ENCODE data around the gene GAA. TPM values are rescaled to one million over a fixed set of nuclear protein-coding genes. Genes with fewer than 3 reads are reported as not detected.

The GAA gene
- total RNA-seq, 5 donors from 2014 or later (not counting 1 experiment from before 2014, with no cell fraction given), result 32.0 to 47.2 (median 42.1) TPM

DNA sequence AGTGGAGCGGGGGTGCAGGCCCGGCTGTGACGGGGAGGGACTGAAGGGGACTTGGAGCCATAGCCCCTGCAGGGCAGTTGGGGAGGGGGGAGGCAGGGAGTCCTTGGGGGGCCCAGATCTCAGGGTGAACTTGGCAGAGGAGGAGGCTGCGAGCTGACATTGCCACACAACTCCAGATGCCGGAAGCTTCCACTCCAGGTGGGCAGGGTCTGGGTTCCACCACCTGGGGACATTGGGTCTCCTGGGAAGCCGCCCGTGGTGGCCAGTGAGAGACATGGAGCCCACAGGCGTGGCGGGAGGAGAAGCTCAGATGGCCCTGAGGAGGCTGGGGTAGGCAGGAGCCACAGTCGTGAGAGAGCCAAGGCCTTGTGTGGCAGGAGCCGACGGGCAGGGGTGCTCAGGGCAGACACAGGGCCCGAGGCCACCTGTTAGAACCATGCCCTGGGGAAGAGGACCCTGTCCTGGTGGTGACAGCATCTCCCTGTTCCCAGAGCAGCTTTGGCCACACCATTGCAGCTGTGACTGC lies 18.2 kb upstream of the GAA start:
- CTCF ChIA-PET, result interaction anchor here in 1 of 2 donors (1.0 kb wide), 1 partner anchor 76 kb away, joined by 3 read pairs; no protein-coding TSS in a partner anchor
- no peak overlapping the region for H3K27ac Mint-ChIP-seq
- DNase-seq (no peak), ATAC-seq (replicated peaks in 1 of 4) (no peak)
- no peaks in the 10 kb centered on the region for H3K36me3 Mint-ChIP-seq
- H3K4me1 ChIP-seq (ENCODE audit: control insufficient read depth in 1 of 2, extremely low read depth in 1 of 2, insufficient read depth in 2 of 2, low read length in 2 of 2), result peaks cover 0 to 8% of the 10 kb centered on the region in 2 experiments
- no peaks in the 10 kb centered on the region for H3K9me3 ChIP-seq
- H3K27ac ChIP-seq (ENCODE audit: low read length), result no peak overlapping the region
- POLR2A ChIA-PET, result no interaction called here
- H3K4me3 ChIP-seq (ENCODE audit: control insufficient read depth in 1 of 2, extremely low read depth in 1 of 2, low read length in 1 of 2), result no peak overlapping the region
- peaks cover 0 to 44% of the 10 kb centered on the region in 2 experiments for H3K27me3 ChIP-seq (replicated peaks in 1 of 2; ENCODE audit: control insufficient read depth in 2 of 2, extremely low read depth in 1 of 2, insufficient read depth in 2 of 2, low read length in 1 of 2)
- H3K4me1 Mint-ChIP-seq, result peaks cover 2 to 6% (median 4%) of the 10 kb centered on the region in 3 donors
- peaks cover 0 to 3% of the 10 kb centered on the region in 2 donors for H3K27me3 Mint-ChIP-seq
- 82% methylated on average over 13 of the region's 13 CpGs for WGBS (ENCODE audit: insufficient coverage)
- no peak overlapping the region for H3K4me3 Mint-ChIP-seq
- no peaks in the 10 kb centered on the region for H3K9me3 Mint-ChIP-seq
- H3K36me3 ChIP-seq (ENCODE audit: control insufficient read depth in 2 of 2, extremely low read depth in 1 of 2, insufficient read depth in 1 of 2, low read length in 1 of 2), result no peaks in the 10 kb centered on the region

DNA sequence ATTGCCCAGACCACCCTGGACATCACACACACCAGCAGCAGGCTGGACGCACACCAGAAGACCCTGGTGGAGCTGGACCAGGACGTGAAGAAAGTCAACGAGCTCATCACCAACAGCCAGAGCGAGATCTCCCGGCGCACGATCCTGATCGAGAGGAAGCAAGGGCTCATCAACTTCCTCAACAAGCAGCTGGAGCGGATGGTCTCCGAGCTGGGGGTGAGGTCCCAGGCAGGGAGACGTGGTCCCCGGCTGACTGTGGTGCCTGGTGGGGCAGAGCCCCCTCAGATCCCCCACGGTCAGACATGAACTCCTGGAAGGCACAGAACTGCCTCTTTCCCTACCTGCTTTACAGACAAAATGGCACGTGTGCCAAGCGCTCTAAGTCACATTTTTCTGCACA lies 16.6 kb upstream of the GAA start:
- CTCF ChIA-PET, result interaction anchor here in 1 of 2 donors (0.7 kb wide), 1 partner anchor 9 kb away, joined by 5 read pairs; no protein-coding TSS in a partner anchor
- Mint-ChIP-seq H3K27me3 (peaks cover 0 to 3% of the 10 kb centered on the region in 2 donors), H3K4me1 (peaks cover 2 to 6% (median 4%) of the 10 kb centered on the region in 3 donors), H3K9me3 (no peaks in the 10 kb centered on the region), H3K36me3 (no peaks in the 10 kb centered on the region), H3K27ac (no peak overlapping the region), H3K4me3 (no peak overlapping the region)
- Histone ChIP-seq H3K9me3 (no peaks in the 10 kb centered on the region), H3K4me3 (ENCODE audit: control insufficient read depth in 1 of 2, extremely low read depth in 1 of 2, low read length in 1 of 2) (no peak overlapping the region), H3K4me1 (ENCODE audit: control insufficient read depth in 1 of 2, extremely low read depth in 1 of 2, insufficient read depth in 2 of 2, low read length in 2 of 2) (peaks cover 0 to 8% of the 10 kb centered on the region in 2 experiments), H3K27me3 (replicated peaks in 1 of 2; ENCODE audit: control insufficient read depth in 2 of 2, extremely low read depth in 1 of 2, insufficient read depth in 2 of 2, low read length in 1 of 2) (peaks cover 0 to 50% of the 10 kb centered on the region in 2 experiments), H3K36me3 (ENCODE audit: control insufficient read depth in 2 of 2, extremely low read depth in 1 of 2, insufficient read depth in 1 of 2, low read length in 1 of 2) (no peaks in the 10 kb centered on the region), H3K27ac (ENCODE audit: low read length) (no peak overlapping the region)
- WGBS (ENCODE audit: insufficient coverage), result 80% methylated on average over 14 of the region's 15 CpGs
- POLR2A ChIA-PET, result no interaction called here
- DNase-seq (no peak), ATAC-seq (replicated peaks in 1 of 4) (no peak)

DNA sequence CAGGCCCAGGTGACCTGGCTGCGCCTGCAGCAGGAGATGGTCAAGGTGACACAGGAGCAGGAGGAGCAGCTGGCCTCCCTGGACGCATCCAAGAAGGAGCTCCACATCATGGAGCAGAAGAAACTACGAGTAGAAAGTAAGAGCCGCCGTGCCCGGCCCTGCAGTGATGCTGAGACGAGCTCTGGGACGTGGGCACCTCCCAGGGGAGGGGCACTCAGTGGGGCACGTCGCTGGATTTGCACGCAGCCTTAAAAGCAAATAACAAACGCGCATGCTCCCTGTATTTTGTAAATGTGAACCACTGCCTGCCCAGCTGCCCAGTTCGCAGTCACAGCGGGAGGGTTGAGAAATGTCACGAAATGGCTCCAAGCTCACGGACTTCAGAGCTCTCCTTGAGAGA lies 15.3 kb upstream of the GAA start:
- CTCF ChIA-PET, result no interaction called here
- Histone ChIP-seq H3K27ac (ENCODE audit: low read length) (no peak overlapping the region), H3K9me3 (no peaks in the 10 kb centered on the region), H3K36me3 (ENCODE audit: control insufficient read depth in 2 of 2, extremely low read depth in 1 of 2, insufficient read depth in 1 of 2, low read length in 1 of 2) (no peaks in the 10 kb centered on the region), H3K27me3 (replicated peaks in 1 of 2; ENCODE audit: control insufficient read depth in 2 of 2, extremely low read depth in 1 of 2, insufficient read depth in 2 of 2, low read length in 1 of 2) (peaks cover 0 to 50% of the 10 kb centered on the region in 2 experiments), H3K4me1 (ENCODE audit: control insufficient read depth in 1 of 2, extremely low read depth in 1 of 2, insufficient read depth in 2 of 2, low read length in 2 of 2) (peaks cover 0 to 8% of the 10 kb centered on the region in 2 experiments), H3K4me3 (ENCODE audit: control insufficient read depth in 1 of 2, extremely low read depth in 1 of 2, low read length in 1 of 2) (no peak overlapping the region)
- POLR2A ChIA-PET, result no interaction called here
- Mint-ChIP-seq H3K27me3 (peaks cover 0 to 5% of the 10 kb centered on the region in 2 donors), H3K9me3 (no peaks in the 10 kb centered on the region), H3K27ac (no peak overlapping the region), H3K36me3 (no peaks in the 10 kb centered on the region), H3K4me3 (no peak overlapping the region), H3K4me1 (peaks cover 2 to 6% (median 4%) of the 10 kb centered on the region in 3 donors)
- DNase-seq (no peak), ATAC-seq (replicated peaks in 1 of 4) (no peak)
- WGBS (ENCODE audit: insufficient coverage), result 76% methylated on average over 16 of the region's 17 CpGs

DNA sequence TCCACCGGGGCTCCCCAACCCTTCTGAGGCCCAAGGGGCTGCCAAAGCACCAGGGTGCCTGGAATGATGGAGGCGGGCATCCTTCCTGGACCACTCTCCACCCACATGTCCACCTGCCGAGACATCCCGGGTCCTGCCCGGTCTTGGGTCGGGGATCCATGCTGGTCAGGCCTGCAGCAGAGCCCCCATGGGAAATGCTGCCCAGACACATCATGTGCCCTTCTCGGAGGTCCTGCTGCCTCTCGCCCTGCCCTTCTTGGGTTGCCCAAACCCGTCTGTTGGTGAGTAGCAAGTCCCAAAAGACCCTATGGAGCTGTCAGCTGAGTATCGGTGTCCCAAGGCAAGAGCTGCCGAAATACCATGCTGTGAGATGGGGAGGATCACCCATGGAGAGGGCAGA lies 14.8 kb upstream of the GAA start:
- ChIA-PET CTCF (interaction anchor here in 1 of 2 donors (1.1 kb wide), 1 partner anchor 15 kb away, joined by 3 read pairs; the partner anchor contains the start of gene GAA), POLR2A (no interaction called here)
- H3K4me3 ChIP-seq (ENCODE audit: control insufficient read depth in 1 of 2, extremely low read depth in 1 of 2, low read length in 1 of 2), result no peak overlapping the region
- no peak for DNase-seq
- no peak overlapping the region for H3K27ac Mint-ChIP-seq
- peaks cover 0 to 5% of the 10 kb centered on the region in 2 donors for H3K27me3 Mint-ChIP-seq
- H3K27ac ChIP-seq (ENCODE audit: low read length), result no peak overlapping the region
- 87% methylated on average over 11 of the region's 11 CpGs for WGBS (ENCODE audit: insufficient coverage)
- peaks cover 2 to 6% (median 4%) of the 10 kb centered on the region in 3 donors for H3K4me1 Mint-ChIP-seq
- no peak for ATAC-seq (replicated peaks in 1 of 4)
- H3K9me3 ChIP-seq, result no peaks in the 10 kb centered on the region
- no peaks in the 10 kb centered on the region for H3K9me3 Mint-ChIP-seq
- H3K27me3 ChIP-seq (replicated peaks in 1 of 2; ENCODE audit: control insufficient read depth in 2 of 2, extremely low read depth in 1 of 2, insufficient read depth in 2 of 2, low read length in 1 of 2), result peaks cover 0 to 48% of the 10 kb centered on the region in 2 experiments
- peaks cover 0 to 8% of the 10 kb centered on the region in 2 experiments for H3K4me1 ChIP-seq (ENCODE audit: control insufficient read depth in 1 of 2, extremely low read depth in 1 of 2, insufficient read depth in 2 of 2, low read length in 2 of 2)
- no peak overlapping the region for H3K4me3 Mint-ChIP-seq
- no peaks in the 10 kb centered on the region for H3K36me3 Mint-ChIP-seq
- H3K36me3 ChIP-seq (ENCODE audit: control insufficient read depth in 2 of 2, extremely low read depth in 1 of 2, insufficient read depth in 1 of 2, low read length in 1 of 2), result no peaks in the 10 kb centered on the region

DNA sequence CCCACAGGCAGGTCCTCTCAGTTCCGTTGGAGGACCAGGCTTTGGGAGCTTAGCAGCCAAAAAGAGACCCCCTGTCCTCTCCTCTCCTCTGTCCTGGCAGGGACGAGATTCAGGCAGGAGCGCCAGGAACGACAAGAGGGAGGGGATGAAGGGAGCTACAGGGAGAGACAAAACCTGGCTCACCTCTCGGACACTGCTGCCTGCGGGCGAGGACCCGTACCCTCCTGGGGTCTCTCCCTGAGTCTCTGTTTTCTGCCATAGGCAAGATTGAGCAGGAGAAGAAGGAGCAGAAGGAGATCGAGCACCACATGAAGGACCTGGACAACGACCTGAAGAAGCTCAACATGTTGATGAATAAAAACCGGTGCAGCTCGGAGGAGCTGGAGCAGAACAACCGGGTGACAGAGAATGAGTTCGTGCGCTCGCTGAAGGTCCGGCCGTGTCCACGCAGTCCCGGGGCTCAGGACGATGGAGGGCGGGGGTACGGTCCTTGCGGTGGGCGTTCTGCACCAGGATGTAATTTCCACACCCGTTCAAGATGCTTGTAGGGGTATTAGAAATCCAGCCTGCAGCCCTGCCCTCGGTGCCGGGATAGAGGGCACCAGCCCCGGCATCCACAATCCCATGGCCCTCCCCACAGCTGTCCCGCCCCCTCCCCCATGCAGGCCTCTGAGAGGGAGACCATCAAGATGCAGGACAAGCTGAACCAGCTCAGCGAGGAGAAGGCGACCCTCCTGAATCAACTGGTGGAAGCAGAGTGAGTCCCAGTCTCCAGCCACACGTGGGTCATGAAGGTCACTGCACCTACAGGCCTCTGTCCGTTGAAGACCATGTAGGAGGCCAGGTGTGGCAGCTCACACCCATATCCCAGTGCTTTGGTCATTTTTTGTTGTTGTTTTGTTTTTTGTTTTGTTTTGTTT lies 13.8 kb upstream of the GAA start:
- ATAC-seq (replicated peaks in 1 of 4), result no peak

DNA sequence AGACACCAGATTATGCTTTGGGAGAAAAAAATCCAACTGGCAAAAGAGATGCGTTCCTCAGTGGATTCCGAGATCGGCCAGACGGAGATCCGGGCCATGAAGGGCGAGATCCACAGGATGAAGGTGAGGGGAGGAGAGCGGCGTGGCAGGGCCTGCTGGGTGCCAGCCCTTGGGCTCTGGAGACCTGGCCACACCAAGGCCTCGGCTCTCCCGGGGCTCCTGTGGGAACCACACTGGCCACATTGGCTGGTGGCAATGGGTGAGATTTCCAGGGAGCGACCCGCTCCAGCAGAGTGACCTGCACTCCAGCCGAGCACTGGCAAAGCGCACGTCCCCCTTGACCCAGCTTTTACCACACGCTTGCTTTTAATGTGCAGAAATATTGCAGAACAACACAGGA lies 11.6 kb upstream of the GAA start:
- H3K36me3 Mint-ChIP-seq, result no peaks in the 10 kb centered on the region
- H3K4me3 ChIP-seq (ENCODE audit: control insufficient read depth in 1 of 2, extremely low read depth in 1 of 2, low read length in 1 of 2), result no peak overlapping the region
- H3K9me3 Mint-ChIP-seq, result no peaks in the 10 kb centered on the region
- H3K4me3 Mint-ChIP-seq, result no peak overlapping the region
- no peaks in the 10 kb centered on the region for H3K4me1 ChIP-seq (ENCODE audit: control insufficient read depth in 1 of 2, extremely low read depth in 1 of 2, insufficient read depth in 2 of 2, low read length in 2 of 2)
- no peaks in the 10 kb centered on the region for H3K36me3 ChIP-seq (ENCODE audit: control insufficient read depth in 2 of 2, extremely low read depth in 1 of 2, insufficient read depth in 1 of 2, low read length in 1 of 2)
- peaks cover 0 to 5% of the 10 kb centered on the region in 2 donors for H3K27me3 Mint-ChIP-seq
- no peaks in the 10 kb centered on the region for H3K4me1 Mint-ChIP-seq
- POLR2A ChIA-PET, result no interaction called here
- DNase-seq (no peak), ATAC-seq (replicated peaks in 1 of 4) (no peak)
- H3K27ac ChIP-seq (ENCODE audit: low read length), result no peak overlapping the region
- no peak overlapping the region for H3K27ac Mint-ChIP-seq
- CTCF ChIA-PET, result interaction anchor here in 1 of 2 donors (1.2 kb wide), 1 partner anchor 12 kb away, joined by 4 read pairs; the partner anchor contains the start of gene GAA
- WGBS (ENCODE audit: insufficient coverage), result 90% methylated on average over 15 of the region's 16 CpGs
- peaks cover 0 to 27% of the 10 kb centered on the region in 2 experiments for H3K27me3 ChIP-seq (replicated peaks in 1 of 2; ENCODE audit: control insufficient read depth in 2 of 2, extremely low read depth in 1 of 2, insufficient read depth in 2 of 2, low read length in 1 of 2)
- H3K9me3 ChIP-seq, result no peaks in the 10 kb centered on the region

More for the DNA sequence above, 13.8 kb upstream of the GAA start:
- H3K27ac ChIP-seq (ENCODE audit: low read length), result no peak overlapping the region
- no peaks in the 10 kb centered on the region for H3K9me3 ChIP-seq
- CTCF ChIA-PET, result interaction anchor here in 1 of 2 donors (1.1 kb wide), 1 partner anchor 14 kb away, joined by 3 read pairs; the partner anchor contains the start of gene GAA
- H3K36me3 ChIP-seq (ENCODE audit: control insufficient read depth in 2 of 2, extremely low read depth in 1 of 2, insufficient read depth in 1 of 2, low read length in 1 of 2), result no peaks in the 10 kb centered on the region
- Mint-ChIP-seq H3K27ac (no peak overlapping the region), H3K27me3 (peaks cover 0 to 5% of the 10 kb centered on the region in 2 donors), H3K4me1 (peaks cover 2 to 4% (median 2%) of the 10 kb centered on the region in 3 donors), H3K36me3 (no peaks in the 10 kb centered on the region), H3K9me3 (no peaks in the 10 kb centered on the region), H3K4me3 (no peak overlapping the region)
- DNase-seq, result no peak
- WGBS (ENCODE audit: insufficient coverage), result 74% methylated on average over 29 of the region's 34 CpGs
- POLR2A ChIA-PET, result no interaction called here
- H3K4me3 ChIP-seq (ENCODE audit: control insufficient read depth in 1 of 2, extremely low read depth in 1 of 2, low read length in 1 of 2), result no peak overlapping the region
- peaks cover 0 to 4% of the 10 kb centered on the region in 2 experiments for H3K4me1 ChIP-seq (ENCODE audit: control insufficient read depth in 1 of 2, extremely low read depth in 1 of 2, insufficient read depth in 2 of 2, low read length in 2 of 2)
- H3K27me3 ChIP-seq (replicated peaks in 1 of 2; ENCODE audit: control insufficient read depth in 2 of 2, extremely low read depth in 1 of 2, insufficient read depth in 2 of 2, low read length in 1 of 2), result peaks cover 0 to 39% of the 10 kb centered on the region in 2 experiments
